HCT116 (cell line): Measurements from ENCODE around the gene PEMT. TPM values are rescaled to one million over a fixed set of nuclear protein-coding genes. Genes with fewer than 3 reads are reported as not detected.

Source experiments
- ATAC-seq: fragments of 200-7000 bp; cut with Tn5 transposase; 2 replicates; pipeline ENCODE4 v1.9.1; 2020; ENCODE audit warnings: mild to moderate bottlenecking, moderate library complexity
- BruUV-seq: library from RNA; stranded (reverse); fragments of 400-500 nt; replicated peaks from 2 replicates; lab custom pipeline; 2021; lab: Mats Ljungman, UMichigan
- CTCF ChIA-PET: fragments of 300-600 bp; sonication (Branson Sonifier 250); formaldehyde crosslinking; loops from one replicate; lab custom pipeline; 2021; ENCODE audit warnings: antibody characterized with exemption; lab: Charles Lee
- POLR2A ChIA-PET: fragments of 300-600, 350-600 bp; sonication (Branson Sonifier 250); formaldehyde crosslinking; loops from one replicate; lab custom pipeline; 2021; ENCODE audit warnings: antibody characterized with exemption; lab: Charles Lee
- RAD21 ChIA-PET, 2 experiments: fragments of 300-600 bp; sonication (Branson Sonifier 250); formaldehyde crosslinking; loops; one replicate each; lab custom pipeline; 2023; ENCODE audit warnings: low total read pairs in 2 of 2; ENCODE audit not compliant: uncharacterized antibody in 2 of 2, unreplicated experiment in 2 of 2, low non-redundant PET in 1 of 2; lab: Charles Lee
- DNase-seq: peaks from one replicate; pipeline ENCODE4 v3.0.0-alpha.2; 2010; ENCODE audit warnings: low read depth, low spot score
- H2AFZ ChIP-seq: fragments of 200-600 bp; shearing (Covaris generic), sonication (generic); 2 replicates; pipeline ENCODE4 v1.6.1; 2017; ENCODE audit warnings: low read depth, mixed run types, mixed read lengths, antibody characterized with exemption, low read length; ENCODE audit not compliant: poor library complexity, severe bottlenecking
- H3K27ac ChIP-seq: 2 replicates; pipeline ENCODE4 v1.5.1; 2012; ENCODE audit warnings: low read depth, low read length
- H3K27me3 ChIP-seq: fragments of 200-600 bp; sonication (generic); 2 replicates; pipeline ENCODE4 v1.6.1; 2016; ENCODE audit warnings: mixed run types, low read length, mixed read lengths; ENCODE audit not compliant: insufficient read depth
- H3K36me3 ChIP-seq, 2 experiments: fragments of 200-500 bp in 1 of 2; fragments of 200-600 bp in 1 of 2; sonication (Bioruptor generic) in 1 of 2; sonication (generic) in 1 of 2; 2 replicates each; pipeline versions ENCODE4 v1.5.1 to v1.6.1; 2014 to 2016; ENCODE audit warnings: low read length in 2 of 2, inconsistent platforms in 1 of 2, mixed read lengths in 1 of 2, mixed run types in 1 of 2; ENCODE audit not compliant: insufficient read depth in 2 of 2, control insufficient read depth in 1 of 2
- H3K4me1 ChIP-seq, 2 experiments: fragments of 200-600 bp in 1 of 2; sonication (generic) in 1 of 2; 2 replicates each; pipeline versions ENCODE4 v1.5.1 to v1.6.1; 2012 to 2017; ENCODE audit warnings: low read length in 2 of 2, inconsistent platforms in 1 of 2, mild to moderate bottlenecking in 1 of 2, mixed read lengths in 1 of 2, mixed run types in 1 of 2, moderate library complexity in 1 of 2; ENCODE audit not compliant: insufficient read depth in 2 of 2, control insufficient read depth in 1 of 2
- H3K4me2 ChIP-seq: fragments of 200-600 bp; sonication (generic); 2 replicates; pipeline ENCODE4 v1.6.1; 2017; ENCODE audit warnings: mixed run types, low read length, mixed read lengths
- H3K4me3 ChIP-seq, 2 experiments: fragments of 200-600 bp in 1 of 2; sonication (generic) in 1 of 2; replicated peaks in 1 of 2; 2 replicates each; pipeline ENCODE4 v1.5.1; 2011 to 2016; ENCODE audit warnings: low read length in 2 of 2, control low read depth in 1 of 2, low read depth in 1 of 2, mild to moderate bottlenecking in 1 of 2, mixed read lengths in 1 of 2, mixed run types in 1 of 2
- H3K79me2 ChIP-seq: fragments of 200-600 bp; sonication (generic); 2 replicates; pipeline ENCODE4 v1.6.1; 2017; ENCODE audit warnings: mild to moderate bottlenecking, mixed run types, low read length, moderate library complexity, mixed read lengths; ENCODE audit not compliant: insufficient read depth
- H3K9ac ChIP-seq: fragments of 200-600 bp; sonication (generic); 2 replicates; pipeline ENCODE4 v1.6.1; 2016; ENCODE audit warnings: low read length, mixed read lengths
- H3K9me2 ChIP-seq: fragments of 200-600 bp; sonication (generic), shearing (Covaris generic); 2 replicates; pipeline ENCODE4 v1.6.1; 2017; ENCODE audit warnings: mixed run types, mild to moderate bottlenecking, moderate library complexity; ENCODE audit not compliant: insufficient read depth
- H3K9me3 ChIP-seq, 2 experiments: fragments of 200-500 bp in 1 of 2; fragments of 200-600 bp in 1 of 2; sonication (Bioruptor generic) in 1 of 2; sonication (generic) in 1 of 2; 2 replicates each; pipeline ENCODE4 v1.6.1; 2014 to 2017; ENCODE audit warnings: low read length in 2 of 2, mixed read lengths in 2 of 2, inconsistent platforms in 1 of 2, low read depth in 1 of 2, mild to moderate bottlenecking in 1 of 2, mixed run types in 1 of 2, moderate library complexity in 1 of 2; ENCODE audit not compliant: control insufficient read depth in 1 of 2, insufficient read depth in 1 of 2
- H4K20me1 ChIP-seq: fragments of 200-600 bp; sonication (generic), shearing (Covaris generic); 2 replicates; pipeline ENCODE4 v1.6.1; 2017; ENCODE audit warnings: mixed run types, mild to moderate bottlenecking, moderate library complexity; ENCODE audit not compliant: insufficient read depth
- CBX3 ChIP-seq: IDR thresholded peaks from 2 replicates; pipeline ENCODE4 v1.6.1; 2012; ENCODE audit warnings: low read depth
- EGR1 ChIP-seq: IDR thresholded peaks from 2 replicates; pipeline ENCODE4 v1.6.1; 2012; ENCODE audit warnings: low read depth
- ELF1 ChIP-seq: IDR thresholded peaks from 2 replicates; pipeline ENCODE4 v1.6.1; 2012; ENCODE audit warnings: low read depth, borderline replicate concordance
- EZH2phosphoT487 ChIP-seq: fragments of 200-600 bp; IDR thresholded peaks from 2 replicates; pipeline ENCODE4 v1.6.1; 2018; ENCODE audit warnings: antibody characterized with exemption, borderline replicate concordance
- POLR2A ChIP-seq: IDR thresholded peaks from 2 replicates; pipeline ENCODE4 v1.7.0; 2011; ENCODE audit warnings: borderline replicate concordance; ENCODE audit not compliant: insufficient read depth, insufficient read length; ENCODE audit errors: extremely low read depth
- POLR2AphosphoS5 ChIP-seq: IDR thresholded peaks from 2 replicates; pipeline ENCODE4 v1.6.1; 2011; ENCODE audit warnings: mild to moderate bottlenecking, low read depth, low read length, moderate library complexity
- RAD21 ChIP-seq: IDR thresholded peaks from 2 replicates; pipeline ENCODE4 v1.6.1; 2012; ENCODE audit warnings: low read depth, mild to moderate bottlenecking
- TCF7L2 ChIP-seq: IDR thresholded peaks from 2 replicates; pipeline ENCODE4 v1.7.0; 2011; ENCODE audit warnings: borderline replicate concordance, inconsistent platforms; ENCODE audit not compliant: insufficient read depth, insufficient read length; ENCODE audit errors: extremely low read depth
- YY1 ChIP-seq: IDR thresholded peaks from 2 replicates; pipeline ENCODE4 v1.6.1; 2011; ENCODE audit warnings: low read length, low read depth, moderate library complexity, mild to moderate bottlenecking; ENCODE audit not compliant: insufficient replicate concordance; ENCODE audit errors: extremely low read depth
- intact Hi-C: fragments of 100-400 bp; cut with micrococcal nuclease; formaldehyde crosslinking; loops from 2 replicates; pipeline ENCODE4 v1.10.0; 2022
- total RNA-seq: library from RNA; stranded (reverse); gene quantifications from one replicate; pipeline ENCODE4 v1.2.1, GENCODE V29; 2021; ENCODE audit not compliant: unreplicated experiment
- TF ChIP-seq, protein P1 (sequence below): IDR thresholded peaks from 2 replicates; pipeline ENCODE4 v1.6.1; 2011; ENCODE audit warnings: mild to moderate bottlenecking, low read length, moderate library complexity; ENCODE audit not compliant: insufficient replicate concordance; ENCODE audit errors: extremely low read depth
- TF ChIP-seq, protein P2 (sequence below): IDR thresholded peaks from 2 replicates; pipeline ENCODE4 v1.6.1; 2012
- TF ChIP-seq, protein P3 (sequence below): IDR thresholded peaks from 2 replicates; pipeline ENCODE4 v1.6.1; 2012; ENCODE audit warnings: low read depth

The PEMT gene
- total RNA-seq, 1 experiment from 2014 or later: 52.1 TPM

DNA sequence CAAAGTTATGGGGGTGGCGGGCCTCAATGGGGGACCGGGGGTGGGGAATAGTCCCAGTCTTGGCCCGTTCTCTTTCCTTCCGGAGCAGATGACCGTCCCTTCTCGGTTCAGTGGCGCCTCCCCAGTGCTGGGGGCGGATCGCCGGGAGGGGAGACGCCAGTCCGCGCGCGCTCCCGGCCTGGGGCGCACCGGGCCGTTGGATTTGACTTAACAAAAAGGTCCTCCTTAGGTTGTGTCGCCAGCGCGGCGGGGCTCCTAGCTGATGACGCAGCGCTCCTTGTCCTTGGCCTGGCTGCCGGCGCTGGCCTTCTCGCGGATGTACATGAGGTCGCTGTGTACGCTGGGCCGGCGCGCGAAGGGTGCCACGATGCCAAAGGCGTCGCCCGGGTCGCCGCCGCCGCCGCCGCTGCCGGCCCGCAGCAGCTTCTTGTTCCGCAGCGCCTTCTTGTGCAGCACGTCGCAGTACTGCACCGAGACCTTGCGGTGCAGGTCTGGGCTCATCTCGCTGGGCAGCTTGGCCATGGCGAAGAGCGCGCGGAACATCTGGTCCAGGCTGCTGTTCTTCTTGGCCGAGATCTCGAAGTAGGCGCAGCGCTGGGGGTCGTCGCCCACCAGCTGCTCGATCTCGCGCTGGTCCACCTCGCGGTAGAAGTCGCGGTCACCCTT, 96.5 kb downstream of the PEMT start:
- Histone ChIP-seq H3K27me3 (no peaks in the 10 kb centered on the region), H3K9ac (no peak overlapping the region), H3K4me2 (no peak overlapping the region), H3K36me3 (peaks cover 0 to 4% of the 10 kb centered on the region in 2 experiments; a peak in 2 of 4 replicates), H2AFZ (no peak overlapping the region), H3K4me3 (no peak overlapping the region), H3K4me1 (peaks cover 0 to 15% of the 10 kb centered on the region in 2 experiments; a peak in 2 of 4 replicates), H3K79me2 (no peaks in the 10 kb centered on the region), H3K9me3 (no peaks in the 10 kb centered on the region), H3K27ac (no peak overlapping the region), H3K9me2 (no peaks in the 10 kb centered on the region), H4K20me1 (no peaks in the 10 kb centered on the region)
- no peak for TF ChIP-seq CBX3
- no peak for TF ChIP-seq YY1
- TF ChIP-seq RAD21: no peak
- no peak for TF ChIP-seq EGR1
- TF ChIP-seq, protein P1, sequence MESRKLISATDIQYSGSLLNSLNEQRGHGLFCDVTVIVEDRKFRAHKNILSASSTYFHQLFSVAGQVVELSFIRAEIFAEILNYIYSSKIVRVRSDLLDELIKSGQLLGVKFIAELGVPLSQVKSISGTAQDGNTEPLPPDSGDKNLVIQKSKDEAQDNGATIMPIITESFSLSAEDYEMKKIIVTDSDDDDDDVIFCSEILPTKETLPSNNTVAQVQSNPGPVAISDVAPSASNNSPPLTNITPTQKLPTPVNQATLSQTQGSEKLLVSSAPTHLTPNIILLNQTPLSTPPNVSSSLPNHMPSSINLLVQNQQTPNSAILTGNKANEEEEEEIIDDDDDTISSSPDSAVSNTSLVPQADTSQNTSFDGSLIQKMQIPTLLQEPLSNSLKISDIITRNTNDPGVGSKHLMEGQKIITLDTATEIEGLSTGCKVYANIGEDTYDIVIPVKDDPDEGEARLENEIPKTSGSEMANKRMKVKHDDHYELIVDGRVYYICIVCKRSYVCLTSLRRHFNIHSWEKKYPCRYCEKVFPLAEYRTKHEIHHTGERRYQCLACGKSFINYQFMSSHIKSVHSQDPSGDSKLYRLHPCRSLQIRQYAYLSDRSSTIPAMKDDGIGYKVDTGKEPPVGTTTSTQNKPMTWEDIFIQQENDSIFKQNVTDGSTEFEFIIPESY: no peak
- TF ChIP-seq ELF1: no peak
- TF ChIP-seq, protein P2, sequence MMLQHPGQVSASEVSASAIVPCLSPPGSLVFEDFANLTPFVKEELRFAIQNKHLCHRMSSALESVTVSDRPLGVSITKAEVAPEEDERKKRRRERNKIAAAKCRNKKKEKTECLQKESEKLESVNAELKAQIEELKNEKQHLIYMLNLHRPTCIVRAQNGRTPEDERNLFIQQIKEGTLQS: no peak
- TF ChIP-seq, protein P3, sequence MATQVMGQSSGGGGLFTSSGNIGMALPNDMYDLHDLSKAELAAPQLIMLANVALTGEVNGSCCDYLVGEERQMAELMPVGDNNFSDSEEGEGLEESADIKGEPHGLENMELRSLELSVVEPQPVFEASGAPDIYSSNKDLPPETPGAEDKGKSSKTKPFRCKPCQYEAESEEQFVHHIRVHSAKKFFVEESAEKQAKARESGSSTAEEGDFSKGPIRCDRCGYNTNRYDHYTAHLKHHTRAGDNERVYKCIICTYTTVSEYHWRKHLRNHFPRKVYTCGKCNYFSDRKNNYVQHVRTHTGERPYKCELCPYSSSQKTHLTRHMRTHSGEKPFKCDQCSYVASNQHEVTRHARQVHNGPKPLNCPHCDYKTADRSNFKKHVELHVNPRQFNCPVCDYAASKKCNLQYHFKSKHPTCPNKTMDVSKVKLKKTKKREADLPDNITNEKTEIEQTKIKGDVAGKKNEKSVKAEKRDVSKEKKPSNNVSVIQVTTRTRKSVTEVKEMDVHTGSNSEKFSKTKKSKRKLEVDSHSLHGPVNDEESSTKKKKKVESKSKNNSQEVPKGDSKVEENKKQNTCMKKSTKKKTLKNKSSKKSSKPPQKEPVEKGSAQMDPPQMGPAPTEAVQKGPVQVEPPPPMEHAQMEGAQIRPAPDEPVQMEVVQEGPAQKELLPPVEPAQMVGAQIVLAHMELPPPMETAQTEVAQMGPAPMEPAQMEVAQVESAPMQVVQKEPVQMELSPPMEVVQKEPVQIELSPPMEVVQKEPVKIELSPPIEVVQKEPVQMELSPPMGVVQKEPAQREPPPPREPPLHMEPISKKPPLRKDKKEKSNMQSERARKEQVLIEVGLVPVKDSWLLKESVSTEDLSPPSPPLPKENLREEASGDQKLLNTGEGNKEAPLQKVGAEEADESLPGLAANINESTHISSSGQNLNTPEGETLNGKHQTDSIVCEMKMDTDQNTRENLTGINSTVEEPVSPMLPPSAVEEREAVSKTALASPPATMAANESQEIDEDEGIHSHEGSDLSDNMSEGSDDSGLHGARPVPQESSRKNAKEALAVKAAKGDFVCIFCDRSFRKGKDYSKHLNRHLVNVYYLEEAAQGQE: no peak
- TF ChIP-seq POLR2A: no peak
- TF ChIP-seq POLR2AphosphoS5: no peak
- TF ChIP-seq EZH2phosphoT487: no peak
- no peak for TF ChIP-seq TCF7L2
- ATAC-seq (no peak), DNase-seq (no peak)
- ChIA-PET CTCF (no interaction called here), POLR2A (no interaction called here), RAD21 (interaction anchor here in 1 of 2 experiments (0.5 kb wide), 1 partner anchor 146 kb away, joined by 3 read pairs; no protein-coding TSS in a partner anchor)
- no TSS peak for BruUV-seq
- intact Hi-C loops: no loop called here
